ENCODE measurements around the gene ZNF320.
"Not testable (repeated sequence)": the region's sequence is repeated elsewhere in the genome, so short reads cannot be mapped to it uniquely, and the experiment has no call there.

The ZNF320 gene

GRCh38 chr19:52897138-52897935 is at the start of gene ZNF320:
TSS of gene ZNF320 (minus strand) at chr19:52897635. CDS start at chr19:52890255, 7,380 bp downstream.
- CTCF ChIA-PET: no interaction called here
- peak; percentile 90 for DNase-seq (ENCODE audit: extremely low spot score)
- POLR2A ChIA-PET: no interaction called here
- TF ChIP-seq BHLHE40 (IDR thresholded peaks at IDR 0.05; ENCODE audit: borderline replicate concordance): no peak
- TF ChIP-seq L3MBTL2 (conservative IDR thresholded peaks at IDR 0.05): peak; percentile 56
- peak; percentile 60 for TF ChIP-seq PKNOX1 (IDR thresholded peaks at IDR 0.05)

GRCh38 chr19:52946322-52947310 is 49.2 kb upstream of the ZNF320 start:
- DNase-seq (ENCODE audit: extremely low spot score): no peak
- TF ChIP-seq SP1 (IDR thresholded peaks at IDR 0.05): no peak
- TF ChIP-seq FOXK2 (IDR thresholded peaks at IDR 0.05): no peak
- TF ChIP-seq ARNT (IDR thresholded peaks at IDR 0.05): no peak
- TF ChIP-seq ZNF384 (IDR thresholded peaks at IDR 0.05): no peak
- no peak for TF ChIP-seq TARDBP (IDR thresholded peaks at IDR 0.05)
- no peak for TF ChIP-seq PKNOX1 (IDR thresholded peaks at IDR 0.05)
- TF ChIP-seq SUZ12 (IDR thresholded peaks at IDR 0.05): no peak
- no peak for TF ChIP-seq CTBP1 (IDR thresholded peaks at IDR 0.05; ENCODE audit: borderline replicate concordance)
- no peak for TF ChIP-seq FOXA1 (IDR thresholded peaks at IDR 0.05)
- TF ChIP-seq ELF4 (IDR thresholded peaks at IDR 0.05): no peak
- TF ChIP-seq L3MBTL2 (conservative IDR thresholded peaks at IDR 0.05): no peak
- no peak for TF ChIP-seq LEF1 (IDR thresholded peaks at IDR 0.05; ENCODE audit: borderline replicate concordance)
- TF ChIP-seq NFRKB (IDR thresholded peaks at IDR 0.05): no peak
- TF ChIP-seq FOXM1 (IDR thresholded peaks at IDR 0.05; ENCODE audit: borderline replicate concordance): no peak
- TF ChIP-seq BHLHE40 (IDR thresholded peaks at IDR 0.05; ENCODE audit: borderline replicate concordance): no peak
- no peak for TF ChIP-seq HDGF (IDR thresholded peaks at IDR 0.05; ENCODE audit: borderline replicate concordance)
- POLR2A ChIA-PET: no interaction called here
- CTCF ChIA-PET: no interaction called here

GRCh38 chr19:52945652-52946321 is 48.4 kb upstream of the ZNF320 start:
- DNase-seq (ENCODE audit: extremely low spot score): no peak
- POLR2A ChIA-PET: no interaction called here
- TF ChIP-seq LEF1 (IDR thresholded peaks at IDR 0.05; ENCODE audit: borderline replicate concordance) (no peak), FOXA1 (IDR thresholded peaks at IDR 0.05) (no peak), ZNF384 (IDR thresholded peaks at IDR 0.05) (no peak), NFRKB (IDR thresholded peaks at IDR 0.05) (no peak), SUZ12 (IDR thresholded peaks at IDR 0.05) (no peak), L3MBTL2 (conservative IDR thresholded peaks at IDR 0.05) (no peak), HDGF (IDR thresholded peaks at IDR 0.05; ENCODE audit: borderline replicate concordance) (no peak), TARDBP (IDR thresholded peaks at IDR 0.05) (no peak)
- CTCF ChIA-PET: no interaction called here

GRCh38 chr19:52944703-52945493 is 47.5 kb upstream of the ZNF320 start:
- DNase-seq (ENCODE audit: extremely low spot score); POLR2A ChIA-PET; CTCF ChIA-PET: not testable (repeated sequence)

- TF ChIP-seq ELF4 (IDR thresholded peaks at IDR 0.05) (no peak), BHLHE40 (IDR thresholded peaks at IDR 0.05; ENCODE audit: borderline replicate concordance) (no peak), ARNT (IDR thresholded peaks at IDR 0.05) (no peak)
- ChIA-PET POLR2A (no interaction called here), CTCF (no interaction called here)
- no peak for DNase-seq (ENCODE audit: extremely low spot score)
Observed at GRCh38 chr19:52943884-52944643, 46.6 kb upstream of the ZNF320 start.

All from HEK293T (cell line).